H1 (cell line): ENCODE results near the gene ACOT7. TPM values are rescaled to one million over a fixed set of nuclear protein-coding genes. Genes with fewer than 3 reads are reported as not detected.

Source experiments
- CTCF ChIA-PET: fragments of 300-600 bp; sonication (Branson Sonifier 250); formaldehyde crosslinking; loops from one replicate; lab custom pipeline; 2021; ENCODE audit not compliant: partially characterized antibody; lab: Charles Lee
- POLR2A ChIA-PET: fragments of 300-600 bp; sonication (Branson Sonifier 250); formaldehyde crosslinking; loops from one replicate; lab custom pipeline; 2021; ENCODE audit warnings: inconsistent platforms; ENCODE audit not compliant: partially characterized antibody; lab: Charles Lee
- DNase-seq, 2 experiments: peaks; one replicate each; pipeline versions ENCODE4 v3.0.0 to v3.0.0-alpha.2; 2010 to 2022; ENCODE audit warnings: low spot score in 2 of 2, low read depth in 1 of 2, mixed read lengths in 1 of 2
- FAIRE-seq: peaks from 2 replicates; lab custom pipeline; 2011; peaks lifted over from hg19 to GRCh38; lab: Jason Lieb, UNC
- H2AFZ ChIP-seq: 2 replicates; pipeline ENCODE4 v1.8.1; 2012; ENCODE audit warnings: low read length, inconsistent platforms
- H2AK5ac ChIP-seq: 2 replicates; pipeline ENCODE4 v1.6.1; 2013; ENCODE audit warnings: low read depth, low read length
- H2BK120ac ChIP-seq: replicated peaks from 2 replicates; pipeline ENCODE3; 2013; ENCODE audit warnings: low read depth, low read length, inconsistent platforms
- H2BK12ac ChIP-seq: 2 replicates; pipeline ENCODE4 v1.6.1; 2013; ENCODE audit warnings: low read depth, low read length
- H2BK15ac ChIP-seq: 2 replicates; pipeline ENCODE4 v1.6.1; 2013; ENCODE audit warnings: low read length
- H2BK20ac ChIP-seq: 2 replicates; pipeline ENCODE4 v1.6.1; 2013; ENCODE audit warnings: low read length
- H2BK5ac ChIP-seq: 2 replicates; pipeline ENCODE4 v1.6.1; 2013; ENCODE audit warnings: low read depth, low read length
- H3K14ac ChIP-seq: 2 replicates; pipeline ENCODE4 v1.6.1; 2013; ENCODE audit warnings: inconsistent platforms; ENCODE audit not compliant: insufficient read length
- H3K18ac ChIP-seq: 2 replicates; pipeline ENCODE4 v1.6.1; 2013; ENCODE audit warnings: low read length; ENCODE audit errors: extremely low read depth
- H3K23ac ChIP-seq: 2 replicates; pipeline ENCODE4 v1.6.1; 2013; ENCODE audit warnings: inconsistent platforms; ENCODE audit not compliant: insufficient read length
- H3K23me2 ChIP-seq: 2 replicates; pipeline ENCODE4 v1.6.1; 2013; ENCODE audit warnings: low read depth, low read length
- H3K27ac ChIP-seq: 2 replicates; pipeline ENCODE4 v1.6.1; 2011; ENCODE audit warnings: low read depth, low read length, inconsistent platforms
- H3K27me3 ChIP-seq, 4 experiments: replicated peaks in 1 of 4; 1 replicate in 1 of 4; 2 replicates in 3 of 4; pipeline versions ENCODE4 v1.6.1 to v1.8.1; 2011 to 2013; ENCODE audit warnings: low read length in 3 of 4, mild to moderate bottlenecking in 3 of 4, inconsistent platforms in 2 of 4, mixed read lengths in 2 of 4, moderate library complexity in 1 of 4; ENCODE audit not compliant: control insufficient read depth in 3 of 4, insufficient read depth in 3 of 4; ENCODE audit errors: extremely low read depth in 1 of 4
- H3K36me3 ChIP-seq, 4 experiments: 2 replicates each; pipeline versions ENCODE4 v1.6.1 to v1.8.1; 2011 to 2013; ENCODE audit warnings: mild to moderate bottlenecking in 4 of 4, low read length in 3 of 4, moderate library complexity in 2 of 4, control low read depth in 1 of 4, inconsistent platforms in 1 of 4; ENCODE audit not compliant: insufficient read depth in 4 of 4, control insufficient read depth in 2 of 4
- H3K4ac ChIP-seq: replicated peaks from 2 replicates; pipeline ENCODE3; 2013; ENCODE audit warnings: low read length, low read depth, mixed read lengths, inconsistent platforms; ENCODE audit not compliant: insufficient read length
- H3K4me1 ChIP-seq, 4 experiments: replicated peaks in 1 of 4; 1 replicate in 1 of 4; 2 replicates in 3 of 4; pipeline versions ENCODE4 v1.6.1 to v1.8.1; 2011 to 2013; ENCODE audit warnings: low read length in 3 of 4, inconsistent platforms in 2 of 4, mixed read lengths in 1 of 4; ENCODE audit not compliant: insufficient read depth in 4 of 4, control insufficient read depth in 3 of 4
- H3K4me2 ChIP-seq, 2 experiments: 2 replicates each; pipeline versions ENCODE4 v1.6.1 to v1.8.1; 2011 to 2013; ENCODE audit warnings: low read depth in 2 of 2, low read length in 2 of 2, control low read depth in 1 of 2, inconsistent platforms in 1 of 2, mild to moderate bottlenecking in 1 of 2; ENCODE audit not compliant: insufficient read depth in 1 of 2
- H3K4me3 ChIP-seq, 4 experiments: fragments of 200-600, 300-600 bp in 1 of 4; sonication (generic), shearing (Covaris generic), sonication (Bioruptor Twin) in 1 of 4; 2 replicates each; pipeline versions ENCODE4 v1.5.1 to v1.8.1; 2011 to 2016; ENCODE audit warnings: low read length in 4 of 4, low read depth in 3 of 4, control low read depth in 2 of 4, inconsistent platforms in 2 of 4, mild to moderate bottlenecking in 2 of 4, mixed read lengths in 1 of 4, moderate library complexity in 1 of 4; ENCODE audit not compliant: insufficient read depth in 2 of 4; ENCODE audit errors: extremely low read depth in 1 of 4
- H3K56ac ChIP-seq: replicated peaks from 2 replicates; pipeline ENCODE3; 2013; ENCODE audit warnings: low read depth, mild to moderate bottlenecking, mixed read lengths, low read length, inconsistent platforms; ENCODE audit not compliant: insufficient read length
- H3K79me1 ChIP-seq: 2 replicates; pipeline ENCODE4 v1.6.1; 2013; ENCODE audit warnings: low read depth, low read length, control low read depth
- H3K79me2 ChIP-seq, 2 experiments: 2 replicates each; pipeline versions ENCODE4 v1.6.1 to v1.8.1; 2012 to 2013; ENCODE audit warnings: low read length in 2 of 2, mild to moderate bottlenecking in 2 of 2, inconsistent platforms in 1 of 2; ENCODE audit not compliant: insufficient read depth in 2 of 2, control insufficient read depth in 1 of 2
- H3K9ac ChIP-seq, 4 experiments: replicated peaks in 1 of 4; 1 replicate in 1 of 4; 2 replicates in 3 of 4; pipeline versions ENCODE4 v1.6.1 to v1.8.1; 2011 to 2013; ENCODE audit warnings: low read depth in 3 of 4, low read length in 3 of 4, control low read depth in 2 of 4, mild to moderate bottlenecking in 2 of 4, moderate library complexity in 2 of 4, inconsistent platforms in 1 of 4; ENCODE audit errors: extremely low read depth in 1 of 4
- H3K9me3 ChIP-seq, 2 experiments: 2 replicates each; pipeline versions ENCODE4 v1.6.1 to v1.8.1; 2012 to 2013; ENCODE audit warnings: mild to moderate bottlenecking in 2 of 2, moderate library complexity in 2 of 2, control low read depth in 1 of 2, inconsistent platforms in 1 of 2, low read depth in 1 of 2, low read length in 1 of 2, mixed read lengths in 1 of 2; ENCODE audit not compliant: insufficient read depth in 2 of 2
- H4K20me1 ChIP-seq, 2 experiments: replicated peaks in 1 of 2; 2 replicates each; pipeline versions ENCODE3 to v1.8.1; 2011 to 2013; ENCODE audit warnings: inconsistent platforms in 2 of 2, low read length in 2 of 2, mild to moderate bottlenecking in 1 of 2; ENCODE audit not compliant: insufficient read depth in 2 of 2, control insufficient read depth in 1 of 2
- H4K5ac ChIP-seq: 2 replicates; pipeline ENCODE4 v1.6.1; 2013; ENCODE audit warnings: low read length, low read depth, mixed read lengths, inconsistent platforms; ENCODE audit not compliant: insufficient read length
- H4K8ac ChIP-seq: 2 replicates; pipeline ENCODE4 v1.8.0; 2013; ENCODE audit warnings: mild to moderate bottlenecking, moderate library complexity, low read length, inconsistent platforms; ENCODE audit not compliant: insufficient read depth; ENCODE audit errors: extremely low read depth
- H4K91ac ChIP-seq: replicated peaks from 2 replicates; pipeline ENCODE3; 2013; ENCODE audit warnings: low read length, mixed read lengths, inconsistent platforms; ENCODE audit not compliant: insufficient read length
- SUZ12 ChIP-seq: fragments of 200-600 bp; sonication (generic); IDR thresholded peaks from 2 replicates; pipeline ENCODE4 v1.6.1; 2012; ENCODE audit warnings: mild to moderate bottlenecking, inconsistent platforms, low read length, moderate library complexity, mixed read lengths
- WGBS, 2 experiments: shearing (Covaris generic) in 1 of 2; methylation state at CpG; one replicate each; pipeline versions ENCODE4 v1.1.6 to v1.1.7; 2013 to 2015; ENCODE audit warnings: low lambda C conversion rate in 2 of 2, mixed read lengths in 2 of 2, inconsistent platforms in 1 of 2, low coverage in 1 of 2, missing lambda C conversion rate in 1 of 2; ENCODE audit not compliant: insufficient replicate concordance in 2 of 2, insufficient coverage in 1 of 2, insufficient read length in 1 of 2; ENCODE audit errors: extremely low coverage in 1 of 2, missing lambda C conversion rate in 1 of 2; 5-methylcytosine and 5-hydroxymethylcytosine counted together
- polyA plus RNA-seq, 7 experiments: library from polyadenylated mRNA; depleted of rRNA in 3 of 7; stranded (reverse) in 5 of 7; unstranded in 2 of 7; fragments of >200 nt in 5 of 7; fragments of 200-250 nt in 2 of 7; gene quantifications; 1 replicate in 5 of 7; 2 replicates in 1 of 7; 4 replicates in 1 of 7; pipeline versions ENCODE4 v1.2.1 to v1.2.3, GENCODE V29; 2011 to 2013; ENCODE audit warnings: missing spikeins in 2 of 7, mixed read lengths in 2 of 7
- total RNA-seq: library from RNA; stranded (reverse); fragmentation: NEBNext Ultra II Directional; extraction: Animal tissue kit (Norgen Biotek cat#: 25700); gene quantifications from 2 replicates; pipeline ENCODE4 v1.2.1, GENCODE V29; 2021
- TF ChIP-seq, protein P1 (sequence below): IDR thresholded peaks from 2 replicates; pipeline ENCODE4 v1.6.1; 2012; ENCODE audit warnings: inconsistent platforms

Gene ACOT7
- total and polyA plus RNA-seq, 2 of the 8 experiments (the other 6 are each of a cell fraction or from before 2014, with no cell fraction given) = 151 to 214 TPM

DNA sequence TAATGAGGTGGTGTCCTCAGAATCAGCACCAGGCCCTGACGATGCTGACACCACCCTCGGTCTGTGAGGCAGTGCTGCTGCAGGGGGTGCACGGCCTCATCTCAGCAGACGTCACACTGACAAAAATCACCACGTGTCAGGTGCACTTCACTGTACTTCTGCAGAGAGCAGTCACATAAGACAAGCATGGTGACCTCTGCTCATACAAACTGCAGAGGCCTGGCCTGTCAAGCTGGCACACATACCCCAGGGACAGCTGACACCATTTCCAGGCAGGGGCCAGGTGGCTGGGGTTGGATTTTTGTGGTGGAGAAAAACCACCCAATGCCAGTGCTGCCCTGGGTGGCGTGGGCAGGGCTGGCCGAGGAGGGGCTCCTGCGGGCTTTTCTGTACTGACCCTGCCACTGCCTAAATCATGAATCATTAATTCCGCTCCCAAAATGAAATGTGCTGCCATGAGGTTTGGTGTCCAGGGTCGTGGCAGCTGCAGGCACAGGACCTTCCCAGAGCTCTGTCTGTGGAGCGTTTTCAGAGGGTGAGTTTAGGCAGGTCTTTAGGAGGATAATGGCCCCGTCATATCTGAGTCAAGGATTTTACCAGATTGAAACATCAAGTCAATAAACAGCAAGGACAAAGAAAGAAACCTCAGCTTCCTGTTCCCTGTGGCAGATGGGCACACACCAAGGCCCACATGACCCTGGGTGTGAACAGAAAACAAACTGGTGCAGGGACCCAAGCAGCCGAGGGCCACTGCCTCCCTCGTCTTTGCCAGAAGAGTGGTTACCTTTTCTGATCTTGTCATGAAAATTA, 99.3 kb downstream of the ACOT7 start:
- peaks cover 0 to 6% of the 10 kb centered on the region in 2 experiments for H4K20me1 ChIP-seq
- ChIA-PET CTCF (interaction anchor here (0.9 to 4.7 kb wide), 7 partner anchors 19 to 89 kb away, joined by 3 to 14 read pairs (median 4); no protein-coding TSS in a partner anchor), POLR2A (no interaction called here)
- H3K4me1 ChIP-seq = no peaks in the 10 kb centered on the region
- H3K79me2 ChIP-seq = no peaks in the 10 kb centered on the region
- H2BK20ac ChIP-seq = 0 out of 2 replicates have a peak overlapping the region, but pooled peaks have one; percentile 7
- H2BK15ac ChIP-seq = no peak overlapping the region
- no peak overlapping the region for H3K56ac ChIP-seq
- H3K79me1 ChIP-seq = no peaks in the 10 kb centered on the region
- no peak overlapping the region for H3K4me3 ChIP-seq
- TF ChIP-seq, protein P1, sequence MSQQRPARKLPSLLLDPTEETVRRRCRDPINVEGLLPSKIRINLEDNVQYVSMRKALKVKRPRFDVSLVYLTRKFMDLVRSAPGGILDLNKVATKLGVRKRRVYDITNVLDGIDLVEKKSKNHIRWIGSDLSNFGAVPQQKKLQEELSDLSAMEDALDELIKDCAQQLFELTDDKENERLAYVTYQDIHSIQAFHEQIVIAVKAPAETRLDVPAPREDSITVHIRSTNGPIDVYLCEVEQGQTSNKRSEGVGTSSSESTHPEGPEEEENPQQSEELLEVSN = no peak
- 0 out of 2 replicates have a peak, but pooled peaks have one; percentile 10 for TF ChIP-seq SUZ12
- no peak overlapping the region for H4K8ac ChIP-seq
- H3K9me3 ChIP-seq = no peaks in the 10 kb centered on the region
- 90% methylated on average over 11 of the region's 14 CpGs; no CpG with 5 or more reads in 1 of the 2 experiments for WGBS, 2 experiments
- H3K14ac ChIP-seq = no peak overlapping the region
- no peak overlapping the region for H3K18ac ChIP-seq
- no peak overlapping the region for H4K91ac ChIP-seq
- FAIRE-seq (no peak), DNase-seq (no peak)
- no peak overlapping the region for H3K23ac ChIP-seq
- no peaks in the 10 kb centered on the region for H3K23me2 ChIP-seq
- H2BK120ac ChIP-seq = no peak overlapping the region
- no peak overlapping the region; the same call in 1 of the 2 replicates for H2BK5ac ChIP-seq
- H3K4me2 ChIP-seq = no peak overlapping the region
- H4K5ac ChIP-seq = no peak overlapping the region
- peaks cover 5 to 12% (median 8%) of the 10 kb centered on the region in 4 experiments; a peak in 4 of 8 replicates for H3K36me3 ChIP-seq
- H3K27me3 ChIP-seq = no peaks in the 10 kb centered on the region
- no peak overlapping the region for H3K4ac ChIP-seq
- no peak overlapping the region for H3K27ac ChIP-seq
- no peak overlapping the region for H2AFZ ChIP-seq
- H2BK12ac ChIP-seq = no peak overlapping the region
- H2AK5ac ChIP-seq = no peak overlapping the region
- no peak overlapping the region for H3K9ac ChIP-seq
